HCT116 (cell line): ENCODE data around the gene NR6A1.

Experiments used
- EZH2 ChIP-seq: fragments of 200-600 bp; sonication (generic); IDR thresholded peaks from 2 replicates; pipeline ENCODE4 v1.6.1; 2017; ENCODE audit warnings: antibody characterized with exemption, mixed run types
- JUND ChIP-seq: IDR thresholded peaks from 2 replicates; pipeline ENCODE4 v1.6.1; 2012
- TCF7L2 ChIP-seq: IDR thresholded peaks from 2 replicates; pipeline ENCODE4 v1.7.0; 2011; ENCODE audit warnings: borderline replicate concordance, inconsistent platforms; ENCODE audit not compliant: insufficient read depth, insufficient read length; ENCODE audit errors: extremely low read depth
- TF ChIP-seq, protein P1 (sequence below): IDR thresholded peaks from 2 replicates; pipeline ENCODE4 v1.6.1; 2012
- TF ChIP-seq, protein P2 (sequence below), 3 experiments: fragments of 200-600 bp in 1 of 3; sonication (generic) in 1 of 3; IDR thresholded peaks in 2 of 3; conservative IDR thresholded peaks in 1 of 3; 2 replicates each; pipeline ENCODE4 v1.5.1; 2012 to 2017; ENCODE audit warnings: low read depth in 2 of 3, low read length in 2 of 3, antibody characterized with exemption in 1 of 3, borderline replicate concordance in 1 of 3, control low read depth in 1 of 3, mild to moderate bottlenecking in 1 of 3, mixed read lengths in 1 of 3, mixed run types in 1 of 3, moderate library complexity in 1 of 3; ENCODE audit not compliant: insufficient read depth in 1 of 3

DNA sequence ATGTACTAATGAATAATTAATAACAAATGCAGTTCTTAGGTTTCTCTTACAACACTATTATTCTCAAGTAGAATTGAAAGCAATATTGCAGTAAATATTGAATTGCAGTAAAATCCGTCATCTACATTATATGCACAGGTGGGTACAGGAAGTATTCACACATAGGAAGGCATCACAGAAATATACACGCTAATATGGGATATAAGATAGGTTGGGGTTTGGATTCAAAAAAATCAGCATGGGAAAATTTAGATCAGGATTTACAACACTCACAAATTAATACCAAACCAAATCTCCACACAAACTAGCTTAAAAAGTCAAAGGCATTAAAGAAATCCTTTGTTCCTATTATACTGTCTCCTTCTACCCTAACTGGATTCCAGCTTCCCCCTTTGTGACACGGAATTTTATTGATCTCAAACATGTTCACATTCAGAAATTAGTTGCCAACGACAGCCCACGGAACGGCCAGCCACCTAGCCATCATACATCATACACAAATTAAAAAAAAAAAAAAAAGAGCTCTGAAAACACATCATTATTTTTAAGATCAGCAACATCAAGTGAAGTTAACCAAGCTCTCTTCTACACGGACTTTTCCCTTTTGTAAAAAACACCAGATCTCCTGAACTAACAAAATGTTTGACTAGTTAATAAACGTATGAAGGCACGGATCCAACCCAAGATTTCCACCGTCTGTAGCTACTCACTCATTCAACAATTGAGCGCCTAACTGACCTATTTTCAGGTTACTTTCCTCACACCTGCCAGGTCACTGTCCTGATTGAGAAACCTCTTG, 2.2 kb downstream of the NR6A1 start:
- TF ChIP-seq, protein P1, sequence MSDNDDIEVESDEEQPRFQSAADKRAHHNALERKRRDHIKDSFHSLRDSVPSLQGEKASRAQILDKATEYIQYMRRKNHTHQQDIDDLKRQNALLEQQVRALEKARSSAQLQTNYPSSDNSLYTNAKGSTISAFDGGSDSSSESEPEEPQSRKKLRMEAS: no peak
- TF ChIP-seq, protein P2, sequence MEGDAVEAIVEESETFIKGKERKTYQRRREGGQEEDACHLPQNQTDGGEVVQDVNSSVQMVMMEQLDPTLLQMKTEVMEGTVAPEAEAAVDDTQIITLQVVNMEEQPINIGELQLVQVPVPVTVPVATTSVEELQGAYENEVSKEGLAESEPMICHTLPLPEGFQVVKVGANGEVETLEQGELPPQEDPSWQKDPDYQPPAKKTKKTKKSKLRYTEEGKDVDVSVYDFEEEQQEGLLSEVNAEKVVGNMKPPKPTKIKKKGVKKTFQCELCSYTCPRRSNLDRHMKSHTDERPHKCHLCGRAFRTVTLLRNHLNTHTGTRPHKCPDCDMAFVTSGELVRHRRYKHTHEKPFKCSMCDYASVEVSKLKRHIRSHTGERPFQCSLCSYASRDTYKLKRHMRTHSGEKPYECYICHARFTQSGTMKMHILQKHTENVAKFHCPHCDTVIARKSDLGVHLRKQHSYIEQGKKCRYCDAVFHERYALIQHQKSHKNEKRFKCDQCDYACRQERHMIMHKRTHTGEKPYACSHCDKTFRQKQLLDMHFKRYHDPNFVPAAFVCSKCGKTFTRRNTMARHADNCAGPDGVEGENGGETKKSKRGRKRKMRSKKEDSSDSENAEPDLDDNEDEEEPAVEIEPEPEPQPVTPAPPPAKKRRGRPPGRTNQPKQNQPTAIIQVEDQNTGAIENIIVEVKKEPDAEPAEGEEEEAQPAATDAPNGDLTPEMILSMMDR (IDR thresholded peaks at IDR 0.05 in 2 of 3, conservative IDR thresholded peaks at IDR 0.05 in 1 of 3; ENCODE audit: borderline replicate concordance in 1 of 3, insufficient read depth in 1 of 3, low read depth in 2 of 3, low read length in 2 of 3): no peak
- no peak for TF ChIP-seq EZH2
- TF ChIP-seq TCF7L2: no peak
- no peak for TF ChIP-seq JUND
